IMR-90 (cell line): ENCODE data around the gene SPINK5. TPM values are rescaled to one million over a fixed set of nuclear protein-coding genes. Genes with fewer than 3 reads are reported as not detected.

ENCODE experiments used
- ATAC-seq: fragments of 200-7000 bp; cut with Tn5 transposase; 2 replicates; pipeline ENCODE4 v1.9.1; 2020; ENCODE audit warnings: low read depth, mild to moderate bottlenecking, moderate library complexity
- BruUV-seq: library from RNA; stranded (reverse); fragments of 400-500 nt; replicated peaks from 2 replicates; lab custom pipeline; 2021; lab: Mats Ljungman, UMichigan
- CTCF ChIA-PET: fragments of 300-600 bp; formaldehyde crosslinking; extraction: SDS; loops from one replicate; lab custom pipeline; 2021; ENCODE audit warnings: antibody characterized with exemption; lab: Yijun Ruan, JAX
- POLR2A ChIA-PET: fragments of 300-600 bp; sonication (Branson Sonifier 250); formaldehyde crosslinking; loops from one replicate; lab custom pipeline; 2022; ENCODE audit warnings: antibody characterized with exemption; ENCODE audit not compliant: unreplicated experiment; lab: Charles Lee
- DNase-seq: peaks from one replicate; pipeline ENCODE4 v3.0.0; 2013
- H2AFZ ChIP-seq: replicated peaks from 2 replicates; pipeline ENCODE3; 2013; ENCODE audit warnings: low read length, mild to moderate bottlenecking; ENCODE audit not compliant: poor library complexity
- H2AK5ac ChIP-seq: 2 replicates; pipeline ENCODE4 v1.6.1; 2013; ENCODE audit warnings: low read depth, low read length, inconsistent platforms
- H2AK9ac ChIP-seq: replicated peaks from 2 replicates; pipeline ENCODE3; 2013; ENCODE audit warnings: mild to moderate bottlenecking, low read depth, low read length, moderate library complexity; ENCODE audit not compliant: poor library complexity
- H2BK120ac ChIP-seq: 2 replicates; pipeline ENCODE4 v1.6.1; 2013; ENCODE audit warnings: low read depth, low read length, inconsistent platforms
- H2BK15ac ChIP-seq: 3 replicates; pipeline ENCODE4 v1.6.1; 2013; ENCODE audit warnings: low read depth, low read length, inconsistent platforms
- H2BK20ac ChIP-seq: 2 replicates; pipeline ENCODE4 v1.6.1; 2013; ENCODE audit warnings: low read depth, mild to moderate bottlenecking, inconsistent platforms, low read length, moderate library complexity
- H2BK5ac ChIP-seq: 2 replicates; pipeline ENCODE4 v1.6.1; 2013; ENCODE audit warnings: mild to moderate bottlenecking, low read depth, low read length, inconsistent platforms; ENCODE audit not compliant: poor library complexity, severe bottlenecking
- H3K14ac ChIP-seq: replicated peaks from 2 replicates; pipeline ENCODE4 v1.6.1; 2013; ENCODE audit warnings: low read depth, low read length, inconsistent platforms
- H3K18ac ChIP-seq: 2 replicates; pipeline ENCODE4 v1.6.1; 2013; ENCODE audit warnings: low read depth, low read length, control low read depth
- H3K23ac ChIP-seq: 2 replicates; pipeline ENCODE4 v1.6.1; 2013; ENCODE audit warnings: low read depth, low read length, inconsistent platforms
- H3K27ac ChIP-seq: 2 replicates; pipeline ENCODE4 v1.5.1; 2013; ENCODE audit warnings: mild to moderate bottlenecking, control low read depth, low read length; ENCODE audit not compliant: insufficient read depth
- H3K27me3 ChIP-seq: 2 replicates; pipeline ENCODE4 v1.6.1; 2013; ENCODE audit warnings: low read length; ENCODE audit not compliant: control insufficient read depth, insufficient read depth
- H3K36me3 ChIP-seq: 2 replicates; pipeline ENCODE4 v1.6.1; 2013; ENCODE audit warnings: low read length, mixed read lengths; ENCODE audit not compliant: control insufficient read depth, insufficient read depth
- H3K4ac ChIP-seq: 2 replicates; pipeline ENCODE4 v1.6.1; 2013; ENCODE audit warnings: low read depth, low read length, inconsistent platforms
- H3K4me1 ChIP-seq: 2 replicates; pipeline ENCODE4 v1.6.1; 2013; ENCODE audit warnings: low read length, mixed read lengths; ENCODE audit not compliant: control insufficient read depth, insufficient read depth
- H3K4me2 ChIP-seq: 2 replicates; pipeline ENCODE4 v1.6.1; 2013; ENCODE audit warnings: low read depth, mild to moderate bottlenecking, control low read depth, low read length, moderate library complexity
- H3K4me3 ChIP-seq: 2 replicates; pipeline ENCODE4 v1.5.1; 2013; ENCODE audit warnings: low read depth, mild to moderate bottlenecking, control low read depth, low read length, moderate library complexity; ENCODE audit not compliant: insufficient read depth
- H3K56ac ChIP-seq: 2 replicates; pipeline ENCODE4 v1.6.1; 2013; ENCODE audit warnings: low read length, inconsistent platforms; ENCODE audit not compliant: insufficient read depth; ENCODE audit errors: extremely low read depth
- H3K79me1 ChIP-seq, 2 experiments: 2 replicates each; pipeline ENCODE4 v1.6.1; 2013; ENCODE audit warnings: low read length in 2 of 2, inconsistent platforms in 1 of 2, low read depth in 1 of 2
- H3K9ac ChIP-seq: 2 replicates; pipeline ENCODE4 v1.6.1; 2013; ENCODE audit warnings: low read depth, low read length, control low read depth
- H3K9me1 ChIP-seq: 2 replicates; pipeline ENCODE4 v1.6.1; 2013; ENCODE audit warnings: low read length, inconsistent platforms; ENCODE audit not compliant: insufficient read depth
- H3K9me3 ChIP-seq: 2 replicates; pipeline ENCODE4 v1.6.1; 2013; ENCODE audit warnings: low read length; ENCODE audit not compliant: control insufficient read depth, insufficient read depth
- H4K20me1 ChIP-seq: 2 replicates; pipeline ENCODE4 v1.6.1; 2013; ENCODE audit warnings: low read length, inconsistent platforms; ENCODE audit not compliant: insufficient read depth
- H4K5ac ChIP-seq: 2 replicates; pipeline ENCODE4 v1.6.1; 2013; ENCODE audit warnings: mild to moderate bottlenecking, low read depth, low read length, control low read depth
- H4K8ac ChIP-seq, 2 experiments: 2 replicates each; pipeline ENCODE4 v1.6.1; 2013; ENCODE audit warnings: low read depth in 2 of 2, low read length in 2 of 2, control low read depth in 1 of 2, inconsistent platforms in 1 of 2
- H4K91ac ChIP-seq: 2 replicates; pipeline ENCODE4 v1.6.1; 2013; ENCODE audit warnings: low read depth, low read length, inconsistent platforms; ENCODE audit not compliant: insufficient read depth
- BHLHE40 ChIP-seq: fragments of 150-350 bp; IDR thresholded peaks from 2 replicates; pipeline ENCODE4 v1.6.1; 2016; ENCODE audit warnings: mild to moderate bottlenecking, low read depth, low read length
- CEBPB ChIP-seq: IDR thresholded peaks from 2 replicates; pipeline ENCODE4 v1.6.1; 2012; ENCODE audit warnings: low read depth, low read length, improper control_type of control experiment
- CHD1 ChIP-seq: IDR thresholded peaks from 2 replicates; pipeline ENCODE4 v1.6.1; 2012; ENCODE audit warnings: low read depth, low read length, improper control_type of control experiment
- CTCF ChIP-seq: conservative IDR thresholded peaks from 2 replicates; pipeline ENCODE4 v1.5.1; 2012; ENCODE audit warnings: mild to moderate bottlenecking, low read depth, low read length, improper control_type of control experiment
- ELK1 ChIP-seq: fragments of 150-350 bp; IDR thresholded peaks from 2 replicates; pipeline ENCODE4 v1.6.1; 2016; ENCODE audit warnings: low read depth, mild to moderate bottlenecking, low read length, moderate library complexity, borderline replicate concordance
- FOS ChIP-seq: fragments of 150-350 bp; IDR thresholded peaks from 2 replicates; pipeline ENCODE4 v1.6.1; 2016; ENCODE audit warnings: low read depth, low read length
- MAFK ChIP-seq: IDR thresholded peaks from 2 replicates; pipeline ENCODE4 v1.6.1; 2012; ENCODE audit warnings: low read depth, low read length, improper control_type of control experiment
- MAZ ChIP-seq: IDR thresholded peaks from 2 replicates; pipeline ENCODE4 v1.6.1; 2012; ENCODE audit warnings: low read depth, mild to moderate bottlenecking, low read length, improper control_type of control experiment, moderate library complexity, borderline replicate concordance
- MXI1 ChIP-seq: IDR thresholded peaks from 2 replicates; pipeline ENCODE4 v1.6.1; 2012; ENCODE audit warnings: low read depth, mild to moderate bottlenecking, low read length, moderate library complexity, borderline replicate concordance
- NFE2L2 ChIP-seq: fragments of 150-350 bp; IDR thresholded peaks from 2 replicates; pipeline ENCODE4 v1.6.1; 2016; ENCODE audit warnings: low read depth, mild to moderate bottlenecking, low read length
- POLR2A ChIP-seq: IDR thresholded peaks from 2 replicates; pipeline ENCODE4 v1.6.1; 2012; ENCODE audit warnings: mild to moderate bottlenecking, low read depth, low read length
- RAD21 ChIP-seq: IDR thresholded peaks from 2 replicates; pipeline ENCODE4 v1.6.1; 2012; ENCODE audit warnings: low read length, improper control_type of control experiment
- RCOR1 ChIP-seq: IDR thresholded peaks from 2 replicates; pipeline ENCODE4 v1.6.1; 2012; ENCODE audit warnings: mild to moderate bottlenecking, low read length, improper control_type of control experiment; ENCODE audit not compliant: insufficient replicate concordance
- RFX5 ChIP-seq: IDR thresholded peaks from 2 replicates; pipeline ENCODE4 v1.8.0; 2012; ENCODE audit warnings: low read depth, mild to moderate bottlenecking, low read length, moderate library complexity
- SMC3 ChIP-seq: fragments of 150-350 bp; IDR thresholded peaks from 2 replicates; pipeline ENCODE4 v1.6.1; 2016; ENCODE audit warnings: low read depth, mild to moderate bottlenecking, antibody characterized with exemption, low read length, moderate library complexity
- USF2 ChIP-seq: fragments of 150-350 bp; IDR thresholded peaks from 2 replicates; pipeline ENCODE4 v1.6.1; 2017; ENCODE audit warnings: mild to moderate bottlenecking, antibody characterized with exemption, low read length, low read depth
- WGBS, 2 experiments: methylation state at CpG; one replicate each; pipeline versions ENCODE4 v1.1.5 to v1.1.7; 2013; ENCODE audit warnings: missing lambda C conversion rate in 2 of 2; ENCODE audit not compliant: insufficient read length in 1 of 2; ENCODE audit errors: extremely low coverage in 2 of 2; 5-methylcytosine and 5-hydroxymethylcytosine counted together
- dilution Hi-C: fragments of 300-500 bp; cut with HindIII; formaldehyde crosslinking; loops from one replicate; pipeline ENCODE4 v1.14.3; 2018; ENCODE audit warnings: low sequenced_read_pairs; ENCODE audit not compliant: unreplicated experiment
- in situ Hi-C: fragments of 300-500 bp; cut with MboI; formaldehyde crosslinking; loops from 3 replicates; pipeline ENCODE4 v1.14.3; 2019; ENCODE audit warnings: low sequenced_read_pairs, inconsistent platforms, mixed read lengths
- intact Hi-C: fragments of 100-400 bp; cut with micrococcal nuclease; formaldehyde crosslinking; loops from 2 replicates; pipeline ENCODE4 v1.10.0; 2022
- polyA plus RNA-seq, 3 experiments: library from polyadenylated mRNA; depleted of rRNA; stranded (reverse); fragments of >200 nt; gene quantifications; 2 replicates each; pipeline ENCODE4 v1.2.3, GENCODE V29; 2012; ENCODE audit warnings: low replicate concordance in 1 of 3
- total RNA-seq: library from RNA; depleted of rRNA; stranded (reverse); fragments of >200 nt; gene quantifications from 2 replicates; pipeline ENCODE4 v1.2.3, GENCODE V29; 2012

The SPINK5 gene
- total and polyA plus RNA-seq, 2 of the 4 experiments (the other 2 are of a cell fraction), result not detected

GRCh38 chr5:148070621-148071020 is 6.8 kb downstream of the SPINK5 start:
- Histone ChIP-seq H4K20me1 (no peaks in the 10 kb centered on the region), H3K18ac (no peak overlapping the region), H2AK9ac (no peak overlapping the region), H2AFZ (no peak overlapping the region), H2BK20ac (no peak overlapping the region), H3K4ac (no peak overlapping the region), H3K9me3 (no peaks in the 10 kb centered on the region), H3K27ac (no peak overlapping the region), H3K9ac (no peak overlapping the region), H3K4me1 (no peaks in the 10 kb centered on the region), H2AK5ac (no peak overlapping the region), H4K8ac (no peak overlapping the region), H2BK15ac (no peak overlapping the region), H3K36me3 (no peaks in the 10 kb centered on the region), H3K27me3 (no peaks in the 10 kb centered on the region), H2BK5ac (no peak overlapping the region), H3K79me1 (no peaks in the 10 kb centered on the region), H3K4me3 (no peak overlapping the region), H3K14ac (no peak overlapping the region), H4K91ac (no peak overlapping the region), H3K9me1 (no peaks in the 10 kb centered on the region), H4K5ac (no peak overlapping the region), H3K56ac (no peak overlapping the region), H3K4me2 (no peak overlapping the region), H3K23ac (no peak overlapping the region), H2BK120ac (no peak overlapping the region)
- dilution Hi-C loops (no loop called here), intact Hi-C loops (no loop called here), in situ Hi-C loops (no loop called here)
- no CpG with 5 or more reads among the region's 1 CpG for WGBS, 2 experiments
- DNase-seq, result no peak
- ATAC-seq, result no peak
- BruUV-seq, result no TSS peak
- no peak for TF ChIP-seq ELK1
- TF ChIP-seq SMC3, result no peak
- no peak for TF ChIP-seq USF2
- no peak for TF ChIP-seq RCOR1
- TF ChIP-seq MAFK, result no peak
- TF ChIP-seq CEBPB, result no peak
- no peak for TF ChIP-seq RAD21
- TF ChIP-seq BHLHE40, result no peak
- TF ChIP-seq MAZ, result no peak
- no peak for TF ChIP-seq POLR2A
- no peak for TF ChIP-seq CHD1
- no peak for TF ChIP-seq CTCF
- no peak for TF ChIP-seq RFX5
- TF ChIP-seq NFE2L2, result no peak
- no peak for TF ChIP-seq FOS
- TF ChIP-seq MXI1, result no peak
- POLR2A ChIA-PET, result no interaction called here
- CTCF ChIA-PET, result no interaction called here
